Right ventricle myocardium inferior (tissue), 1 donor: ENCODE results near the gene DIABLO. TPM values are rescaled to one million over a fixed set of nuclear protein-coding genes. Genes with fewer than 3 reads are reported as not detected.
"Not testable (repeated sequence)": the region's sequence is repeated elsewhere in the genome, so short reads cannot be mapped to it uniquely, and the experiment has no call there.

Source experiments
- ATAC-seq: fragments of 200-7000 bp; cut with Tn5 transposase; one replicate; pipeline ENCODE4 v1.9.1; 2020; ENCODE audit warnings: mild to moderate bottlenecking, moderate library complexity
- DNase-seq: peaks from one replicate; pipeline ENCODE4 v3.0.0; 2021; ENCODE audit errors: missing footprints
- intact Hi-C: fragments of 100-400 bp; cut with DNase I; formaldehyde crosslinking; loops from one replicate; pipeline ENCODE4 v1.11.0; 2022
- total RNA-seq: library from RNA; stranded (reverse); fragmentation: NEBNext Ultra II Directional; extraction: Animal tissue kit (Norgen Biotek cat#: 25700); gene quantifications from one replicate; pipeline ENCODE4 v1.2.1, GENCODE V29; 2021
- donor health status: DM: no; HTN: yes; CAD: no; lungs with severe emphysema.

Gene DIABLO
- total RNA-seq, 1 donor from 2014 or later = 28.2 TPM

- intact Hi-C loops = no loop called here
- no peak for ATAC-seq
- DNase-seq = no peak
Observed at GRCh38 chr12:122195405-122195804, 30.4 kb downstream of the DIABLO start.

- intact Hi-C loops = no loop called here
- ATAC-seq = no peak
Observed at GRCh38 chr12:122194804-122195203, 31.0 kb downstream of the DIABLO start.

GRCh38 chr12:122192441-122192840, 33.4 kb downstream of the DIABLO start:
- no peak for ATAC-seq
- intact Hi-C loops = no loop called here
- no peak for DNase-seq

More at GRCh38 chr12:122194804-122195203, 31.0 kb downstream of the DIABLO start:
- DNase-seq = no peak

GRCh38 chr12:122190842-122191668, 34.8 kb downstream of the DIABLO start:
- intact Hi-C loops = no loop called here

GRCh38 chr12:122189626-122190475, 36.0 kb downstream of the DIABLO start:
- DNase-seq = no peak
- intact Hi-C loops = loop anchor here (5.0 kb wide), 1 partner anchor 138 kb away; no protein-coding TSS in a partner anchor
- no peak for ATAC-seq

More at GRCh38 chr12:122190842-122191668, 34.8 kb downstream of the DIABLO start:
- peak; percentile 70 for ATAC-seq
- DNase-seq = no peak

- DNase-seq (no peak), ATAC-seq (no peak)
- intact Hi-C loops = loop anchor here (5.0 kb wide), 1 partner anchor 135 kb away; no protein-coding TSS in a partner anchor
Observed at GRCh38 chr12:122187466-122187865, 38.4 kb downstream of the DIABLO start.

- no peak for DNase-seq
- intact Hi-C loops = loop anchor here (5.0 kb wide), 1 partner anchor 133 kb away; no protein-coding TSS in a partner anchor
- ATAC-seq = no peak
Observed at GRCh38 chr12:122185494-122186082, 40.3 kb downstream of the DIABLO start.

GRCh38 chr12:122185079-122185478, 40.8 kb downstream of the DIABLO start:
- ATAC-seq (no peak), DNase-seq (no peak)
- intact Hi-C loops = loop anchor here (5.0 kb wide), 1 partner anchor 133 kb away; no protein-coding TSS in a partner anchor

- ATAC-seq (no peak), DNase-seq (no peak)
- intact Hi-C loops = no loop called here
Observed at GRCh38 chr12:122184517-122184916, 41.3 kb downstream of the DIABLO start.

- intact Hi-C loops = no loop called here
- ATAC-seq (peak; percentile 15), DNase-seq (no peak)
Observed at GRCh38 chr12:122183588-122183940, 42.3 kb downstream of the DIABLO start.

- intact Hi-C loops = no loop called here
- DNase-seq (peak; percentile 68), ATAC-seq (peak; percentile 53)
Observed at GRCh38 chr12:122182887-122183587, 42.8 kb downstream of the DIABLO start, which contains the start of gene LRRC43. Gene LRRC43, plus strand, starts transcription at chr12:122183123. Its CDS starts 22 bp downstream, at chr12:122183145.

- intact Hi-C loops, DNase-seq, ATAC-seq: not testable (repeated sequence)
Observed at GRCh38 chr12:122176473-122176872, 49.4 kb downstream of the DIABLO start.

GRCh38 chr12:122174155-122174845, 51.6 kb downstream of the DIABLO start, which contains the start of gene IL31:
Gene IL31, minus strand, starts transcription at chr12:122174221. Its CDS starts 49 bp downstream, at chr12:122174172.
- intact Hi-C loops = no loop called here
- DNase-seq (no peak), ATAC-seq (no peak)

GRCh38 chr12:122172262-122172939, 53.5 kb downstream of the DIABLO start:
- DNase-seq = no peak
- no peak for ATAC-seq
- intact Hi-C loops = no loop called here

GRCh38 chr12:122171399-122171798, 54.5 kb downstream of the DIABLO start:
- DNase-seq = no peak
- no peak for ATAC-seq
- intact Hi-C loops = no loop called here

GRCh38 chr12:122168492-122168891, 57.4 kb downstream of the DIABLO start:
- DNase-seq (no peak), ATAC-seq (no peak)
- intact Hi-C loops = no loop called here

GRCh38 chr12:122167356-122167925, 58.4 kb downstream of the DIABLO start:
- intact Hi-C loops = no loop called here
- no peak for DNase-seq
- no peak for ATAC-seq
